Chondrocyte (in vitro differentiated cells): ENCODE data around the gene LST1. TPM values are rescaled to one million over a fixed set of nuclear protein-coding genes. Genes with fewer than 3 reads are reported as not detected.
A peak's percentile ranks its signal among the peaks of the same experiment; 100 is the strongest.
"Not testable (repeated sequence)": the region's sequence is repeated elsewhere in the genome, so short reads cannot be mapped to it uniquely, and the experiment has no call there.

Source experiments
- DNase-seq: peaks from one replicate; pipeline ENCODE4 v3.0.0; 2021; ENCODE audit warnings: mixed read lengths, low spot score
- H3K27ac Mint-ChIP-seq: one replicate; pipeline ENCODE4 v1.8.0; 2021; ENCODE audit warnings: mild to moderate bottlenecking, moderate library complexity, mixed read lengths; ENCODE audit not compliant: unreplicated experiment
- H3K27me3 Mint-ChIP-seq: 2 replicates; pipeline ENCODE4 v1.8.0; 2021; ENCODE audit warnings: low read depth, mixed read lengths
- H3K36me3 Mint-ChIP-seq: 2 replicates; pipeline ENCODE4 v1.8.0; 2021; ENCODE audit warnings: low read depth, mixed read lengths
- H3K4me1 Mint-ChIP-seq: 2 replicates; pipeline ENCODE4 v1.8.0; 2021; ENCODE audit warnings: low read depth, mild to moderate bottlenecking, mixed read lengths
- H3K4me3 Mint-ChIP-seq: one replicate; pipeline ENCODE4 v1.8.0; 2021; ENCODE audit warnings: mild to moderate bottlenecking, moderate library complexity, mixed read lengths; ENCODE audit not compliant: unreplicated experiment
- H3K9me3 Mint-ChIP-seq: 2 replicates; pipeline ENCODE4 v1.8.0; 2021; ENCODE audit warnings: low read depth, mixed read lengths
- total RNA-seq: library from RNA; stranded (reverse); gene quantifications from 3 replicates; pipeline ENCODE4 v1.2.1, GENCODE V29; 2021
- TF ChIP-seq, protein P1 (sequence below): fragments of 200-600 bp; sonication (generic); IDR thresholded peaks from 2 replicates; pipeline ENCODE4 v1.5.0; 2021; ENCODE audit warnings: antibody characterized with exemption, mild to moderate bottlenecking, moderate library complexity

LST1 gene
- total RNA-seq, 1 donor from 2014 or later, result not detected

DNA sequence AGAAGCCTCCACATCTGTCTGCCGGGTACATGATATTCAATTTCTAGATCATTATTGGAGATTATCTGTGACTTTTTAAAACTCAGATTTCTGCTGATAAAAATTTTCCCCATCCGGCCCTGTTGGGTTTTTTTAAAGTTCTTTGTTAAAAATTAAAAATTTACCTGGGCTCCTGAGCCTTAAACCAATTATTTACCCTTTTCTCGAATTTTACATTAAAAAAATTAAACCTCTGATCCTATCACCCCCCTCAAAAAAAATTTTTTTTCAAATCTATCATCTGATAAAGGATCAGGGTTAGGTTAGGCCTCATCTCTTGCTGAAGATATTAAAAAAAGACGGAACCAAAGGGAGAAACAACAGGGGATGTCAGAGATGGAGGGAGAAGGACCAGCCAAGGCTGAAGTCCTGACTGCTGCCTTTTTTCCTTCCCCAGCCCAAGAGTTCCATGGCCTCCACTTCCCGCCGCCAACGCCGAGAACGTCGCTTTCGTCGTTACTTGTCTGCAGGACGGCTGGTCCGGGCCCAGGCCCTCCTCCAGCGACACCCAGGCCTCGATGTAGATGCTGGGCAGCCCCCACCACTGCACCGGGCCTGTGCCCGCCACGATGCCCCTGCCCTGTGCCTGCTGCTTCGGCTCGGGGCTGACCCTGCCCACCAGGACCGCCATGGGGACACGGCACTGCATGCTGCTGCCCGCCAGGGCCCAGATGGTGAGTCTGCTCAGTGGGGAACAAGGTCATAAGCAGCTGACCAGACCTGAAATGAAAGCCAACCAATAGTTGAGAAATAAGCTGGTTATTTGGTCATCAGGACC, 38.1 kb upstream of the LST1 start:
- H3K4me1 Mint-ChIP-seq, result peaks cover 45% of the 10 kb centered on the region

DNA sequence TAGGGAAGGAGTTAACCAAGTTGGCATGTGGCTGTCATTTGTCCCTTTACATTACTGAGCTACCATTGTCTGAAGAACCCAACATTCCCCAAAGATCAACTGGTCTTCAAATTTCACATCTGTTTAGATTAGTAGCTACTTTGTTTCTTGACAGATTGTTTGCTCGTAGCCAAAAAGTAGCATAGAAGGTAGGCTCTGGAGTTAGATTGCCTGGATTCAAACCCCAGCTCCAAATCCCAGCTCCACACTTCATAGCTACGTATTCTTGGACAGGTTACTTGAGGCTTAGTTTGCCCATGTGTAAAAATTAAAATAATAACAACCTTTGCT, 37.6 kb upstream of the LST1 start:
- Mint-ChIP-seq H3K4me3 (peak overlapping the region; percentile 97), H3K9me3 (no peaks in the 10 kb centered on the region), H3K27me3 (no peaks in the 10 kb centered on the region), H3K36me3 (peaks cover 6% of the 10 kb centered on the region), H3K27ac (no peak overlapping the region), H3K4me1 (peaks cover 41% of the 10 kb centered on the region)
- TF ChIP-seq, protein P1, sequence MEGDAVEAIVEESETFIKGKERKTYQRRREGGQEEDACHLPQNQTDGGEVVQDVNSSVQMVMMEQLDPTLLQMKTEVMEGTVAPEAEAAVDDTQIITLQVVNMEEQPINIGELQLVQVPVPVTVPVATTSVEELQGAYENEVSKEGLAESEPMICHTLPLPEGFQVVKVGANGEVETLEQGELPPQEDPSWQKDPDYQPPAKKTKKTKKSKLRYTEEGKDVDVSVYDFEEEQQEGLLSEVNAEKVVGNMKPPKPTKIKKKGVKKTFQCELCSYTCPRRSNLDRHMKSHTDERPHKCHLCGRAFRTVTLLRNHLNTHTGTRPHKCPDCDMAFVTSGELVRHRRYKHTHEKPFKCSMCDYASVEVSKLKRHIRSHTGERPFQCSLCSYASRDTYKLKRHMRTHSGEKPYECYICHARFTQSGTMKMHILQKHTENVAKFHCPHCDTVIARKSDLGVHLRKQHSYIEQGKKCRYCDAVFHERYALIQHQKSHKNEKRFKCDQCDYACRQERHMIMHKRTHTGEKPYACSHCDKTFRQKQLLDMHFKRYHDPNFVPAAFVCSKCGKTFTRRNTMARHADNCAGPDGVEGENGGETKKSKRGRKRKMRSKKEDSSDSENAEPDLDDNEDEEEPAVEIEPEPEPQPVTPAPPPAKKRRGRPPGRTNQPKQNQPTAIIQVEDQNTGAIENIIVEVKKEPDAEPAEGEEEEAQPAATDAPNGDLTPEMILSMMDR, result no peak
- DNase-seq, result no peak

More for the DNA sequence above, 38.1 kb upstream of the LST1 start:
- Mint-ChIP-seq H3K27me3 (no peaks in the 10 kb centered on the region), H3K27ac (peak overlapping the region; percentile 97), H3K36me3 (peaks cover 5% of the 10 kb centered on the region), H3K4me3 (peak overlapping the region; percentile 97), H3K9me3 (no peaks in the 10 kb centered on the region)
- DNase-seq, result no peak
- TF ChIP-seq, protein P1, result no peak

DNA sequence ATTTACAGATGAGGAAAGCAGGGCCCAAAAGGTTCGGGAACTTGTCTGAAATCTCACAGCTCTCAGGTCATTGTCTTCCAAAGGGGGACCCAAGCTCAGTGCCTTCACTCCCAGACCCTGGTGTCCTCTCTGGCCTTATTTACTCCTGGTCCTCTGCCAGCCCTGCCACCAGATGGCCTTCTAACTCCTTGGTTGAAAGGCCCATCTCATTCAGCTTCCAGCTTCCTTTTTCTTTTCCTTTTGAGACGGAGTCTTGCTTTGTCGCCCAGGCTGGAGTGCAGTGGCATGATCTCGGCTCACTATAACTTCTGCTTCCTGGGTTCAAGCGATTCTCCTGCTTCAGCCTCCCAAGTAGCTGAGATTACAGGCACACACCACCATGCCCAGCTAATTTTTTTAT, 34.7 kb upstream of the LST1 start:
- H3K4me1 Mint-ChIP-seq, result peaks cover 35% of the 10 kb centered on the region

DNA sequence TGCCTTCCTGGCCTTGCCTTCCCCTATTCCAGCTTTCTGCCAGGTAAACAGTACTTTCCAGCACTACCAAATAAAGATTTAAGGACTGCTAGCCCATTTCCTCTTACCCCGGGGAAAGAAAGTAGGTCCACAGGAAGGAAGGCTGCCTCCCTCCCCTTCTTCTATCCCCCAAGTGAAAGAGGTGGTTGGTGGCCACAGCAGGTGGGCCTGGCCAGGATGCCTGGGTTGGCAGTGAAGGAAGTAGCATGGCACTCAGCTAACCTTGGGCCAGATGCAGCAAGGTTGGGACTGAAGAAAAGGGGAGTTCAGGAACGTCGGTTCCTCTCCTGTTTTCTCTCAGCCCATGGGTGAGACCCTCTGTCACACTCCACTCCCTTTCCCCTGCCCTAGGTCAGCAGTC, 29.8 kb upstream of the LST1 start:
- Mint-ChIP-seq H3K4me3 (no peak overlapping the region), H3K36me3 (peaks cover 26% of the 10 kb centered on the region), H3K27me3 (no peaks in the 10 kb centered on the region), H3K27ac (no peak overlapping the region), H3K4me1 (peaks cover 29% of the 10 kb centered on the region), H3K9me3 (no peaks in the 10 kb centered on the region)
- TF ChIP-seq, protein P1, result no peak
- DNase-seq, result peak; percentile 50

More for the DNA sequence above, 34.7 kb upstream of the LST1 start:
- H3K9me3 Mint-ChIP-seq, DNase-seq, H3K4me3 Mint-ChIP-seq, H3K27me3 Mint-ChIP-seq, H3K36me3 Mint-ChIP-seq: not testable (repeated sequence)
- H3K27ac Mint-ChIP-seq, result peak overlapping the region; percentile 59
- TF ChIP-seq, protein P1, result peak; percentile 63

DNA sequence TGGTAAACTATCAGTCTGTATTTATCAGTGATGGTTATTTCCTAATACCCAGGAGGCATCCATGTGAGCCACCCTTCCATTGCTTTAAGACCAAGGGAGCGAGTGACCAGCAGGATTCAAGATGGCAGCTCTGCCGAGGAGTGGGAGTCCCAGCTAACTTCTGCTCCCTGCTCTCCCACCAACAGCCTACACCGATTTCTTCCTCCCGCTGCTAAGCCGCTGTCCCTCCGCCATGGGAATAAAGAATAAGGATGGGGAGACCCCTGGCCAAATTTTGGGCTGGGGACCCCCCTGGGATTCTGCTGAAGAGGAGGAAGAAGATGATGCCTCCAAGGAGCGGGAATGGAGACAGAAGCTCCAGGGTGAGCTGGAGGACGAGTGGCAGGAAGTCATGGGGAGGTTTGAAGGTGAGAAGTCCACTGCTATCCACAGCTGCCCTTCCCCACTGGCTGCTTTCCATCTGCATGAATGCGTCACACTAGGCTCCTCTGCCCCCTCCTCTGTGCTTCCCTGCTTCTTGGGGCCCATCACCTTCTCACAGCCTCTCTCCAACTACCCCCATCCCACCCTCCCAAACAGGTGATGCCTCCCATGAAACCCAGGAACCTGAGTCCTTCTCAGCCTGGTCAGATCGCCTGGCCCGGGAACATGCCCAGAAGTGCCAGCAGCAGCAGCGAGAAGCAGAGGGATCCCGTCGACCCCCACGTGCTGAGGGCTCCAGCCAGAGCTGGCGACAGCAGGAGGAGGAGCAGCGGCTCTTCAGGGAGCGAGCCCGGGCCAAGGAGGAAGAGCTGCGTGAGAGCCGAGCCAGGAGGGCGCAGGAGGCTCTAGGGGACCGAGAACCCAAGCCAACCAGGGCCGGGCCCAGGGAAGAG, 28.4 kb upstream of the LST1 start:
- Mint-ChIP-seq H3K4me3 (no peak overlapping the region), H3K4me1 (peaks cover 29% of the 10 kb centered on the region), H3K27me3 (no peaks in the 10 kb centered on the region), H3K9me3 (no peaks in the 10 kb centered on the region), H3K27ac (no peak overlapping the region), H3K36me3 (peaks cover 23% of the 10 kb centered on the region)
- peak; percentile 86 for DNase-seq
- TF ChIP-seq, protein P1, result no peak
